Measurements from ENCODE around the gene MORC3.
"Not testable (repeated sequence)": the region's sequence is repeated elsewhere in the genome, so short reads cannot be mapped to it uniquely, and the experiment has no call there.

MORC3 gene

DNA sequence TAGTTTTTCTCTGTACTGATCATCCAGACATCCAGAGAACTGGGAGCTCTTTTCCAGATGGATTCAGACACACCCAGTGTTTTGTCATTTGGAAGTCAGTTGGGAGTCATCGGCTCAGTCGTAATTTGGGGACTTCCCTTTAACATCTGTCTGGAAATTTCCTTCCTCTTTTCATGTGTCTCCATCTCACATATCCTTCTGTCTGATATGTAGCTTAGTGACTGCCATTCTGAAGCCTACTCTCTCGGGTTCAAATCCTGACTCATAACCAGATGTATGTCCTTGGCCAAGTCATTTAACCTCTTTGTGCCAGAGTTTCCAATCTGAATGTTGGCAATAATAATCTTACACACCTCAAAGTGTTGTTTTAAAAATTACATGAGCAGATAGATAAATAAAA is 3.0 kb downstream of the MORC3 start:
- DNase-seq = no peak

DNA sequence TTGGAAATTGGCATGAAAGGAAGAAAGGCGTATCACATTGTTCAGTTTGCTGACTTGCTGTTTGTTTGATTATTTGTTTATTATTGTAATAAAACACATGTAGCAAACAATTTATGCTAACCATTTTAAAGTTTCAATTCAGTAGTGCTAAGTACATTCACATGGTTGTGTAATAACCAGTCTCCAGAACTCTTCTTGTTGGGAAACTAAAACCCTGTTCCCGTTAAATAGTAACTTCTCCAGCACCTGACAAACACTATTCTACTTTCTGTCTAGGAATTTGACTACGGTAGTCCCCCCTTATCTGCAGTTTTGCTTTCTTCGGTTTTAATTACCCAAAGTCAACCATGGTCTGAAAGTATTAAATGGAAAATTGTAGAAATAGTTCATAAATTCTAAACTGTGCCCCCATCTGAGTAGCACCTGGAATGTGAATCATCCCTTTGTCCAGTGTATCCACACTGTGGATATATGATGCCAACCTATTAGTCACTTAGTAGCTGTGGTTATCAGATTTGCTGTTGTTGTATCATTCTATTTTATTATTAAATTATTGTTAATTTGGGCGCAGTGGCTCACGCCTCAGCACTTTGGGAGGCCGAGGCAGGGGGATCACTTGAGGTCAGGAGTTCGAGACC is 5.5 kb downstream of the MORC3 start:
- no peak for DNase-seq

DNA sequence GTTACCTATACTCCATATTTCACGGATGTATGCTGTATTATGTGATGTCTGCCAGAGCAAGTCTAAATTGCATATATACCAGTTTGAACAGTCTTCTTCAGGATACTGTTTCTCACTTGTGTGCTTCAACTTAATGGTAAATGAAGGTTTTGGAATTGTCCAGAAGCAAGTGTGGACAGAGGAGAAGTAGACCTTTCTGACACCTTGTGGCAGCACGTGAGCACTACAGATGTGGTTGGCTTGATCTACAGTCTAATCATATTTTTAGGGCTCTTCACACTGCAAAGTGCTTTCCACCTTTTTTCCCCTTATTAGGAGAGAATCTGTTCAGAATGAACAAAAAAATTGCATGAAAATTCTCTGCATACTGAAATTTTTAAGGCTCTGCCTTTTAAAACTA is 10.9 kb downstream of the MORC3 start:
- DNase-seq = peak; percentile 55

DNA sequence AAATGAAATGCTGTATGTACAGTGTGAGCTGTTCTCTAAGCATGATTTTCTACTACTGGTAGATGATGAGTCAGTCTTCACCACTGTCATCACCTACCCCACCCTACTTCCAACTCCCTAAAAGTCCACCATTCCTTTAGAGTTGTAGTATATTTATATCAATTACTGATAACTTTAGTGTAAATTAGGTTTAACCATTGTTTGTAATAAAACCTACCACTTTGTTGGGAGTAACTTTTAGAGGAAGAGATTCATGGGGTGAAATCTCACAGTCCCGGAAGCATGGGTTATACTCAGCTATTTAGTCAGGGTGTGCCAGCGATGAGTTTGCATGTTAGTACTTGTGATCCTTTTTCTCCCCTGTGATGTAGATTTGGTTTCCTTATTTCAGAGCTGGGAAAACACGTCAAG is 17.1 kb downstream of the MORC3 start:
- DNase-seq = no peak

DNA sequence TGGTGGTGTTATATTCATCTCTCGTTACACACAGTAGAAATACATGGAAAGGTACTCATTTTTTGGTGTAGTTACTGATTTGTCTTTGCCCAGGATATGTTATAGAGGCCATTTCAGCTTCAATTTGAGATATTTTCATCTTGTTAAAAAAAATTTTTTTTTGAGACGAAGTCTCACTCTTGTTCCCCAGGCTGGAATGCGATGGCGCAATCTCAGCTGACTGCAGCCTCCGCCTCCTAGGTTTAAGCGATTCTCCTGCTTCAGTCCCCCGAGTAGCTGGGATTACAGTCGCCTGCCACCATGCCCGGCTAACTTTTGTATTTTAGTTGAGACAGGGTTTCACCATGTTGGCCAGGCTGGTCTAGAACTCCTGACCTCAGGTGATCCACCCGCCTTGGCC is 19.0 kb downstream of the MORC3 start:
- no peak for DNase-seq

DNA sequence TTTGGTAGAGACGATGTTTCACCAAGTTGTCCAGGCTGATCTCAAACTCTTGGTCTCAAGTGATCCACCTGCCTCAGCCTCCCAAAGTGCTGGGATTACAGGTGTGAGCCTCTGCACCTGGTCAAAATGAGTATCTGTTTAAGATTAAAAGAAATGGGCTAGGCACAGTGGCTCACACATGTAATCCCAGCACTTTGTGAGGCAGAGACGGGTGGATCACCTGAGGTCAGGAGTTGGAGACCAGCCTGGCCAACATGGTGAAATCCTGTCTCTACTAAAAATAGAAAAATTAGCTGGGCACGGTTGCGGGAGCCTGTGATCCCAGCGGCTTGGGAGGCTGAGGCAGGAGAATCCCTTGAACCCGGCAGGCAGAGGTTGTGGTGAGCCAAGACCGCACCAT is 22.6 kb downstream of the MORC3 start:
- DNase-seq = not testable (repeated sequence)

DNA sequence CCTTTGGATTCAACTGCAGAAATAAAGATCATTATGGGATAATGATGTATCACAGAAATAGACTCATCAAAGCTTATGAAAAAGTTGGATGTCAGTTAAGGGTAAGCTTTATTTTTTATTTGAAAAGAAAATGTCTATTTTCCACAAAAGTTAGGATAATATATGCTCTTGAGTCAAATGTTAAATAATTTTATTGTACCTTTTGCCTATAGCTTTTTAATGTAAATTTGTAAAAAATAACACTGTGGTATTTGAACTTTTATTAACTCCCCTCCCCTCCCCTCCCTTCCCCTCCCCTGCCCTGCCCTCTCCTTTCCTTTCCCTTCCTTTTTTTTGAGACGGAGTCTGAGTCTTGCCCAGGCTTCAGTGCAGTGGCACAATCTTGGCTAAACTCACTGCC is 24.9 kb downstream of the MORC3 start:
- DNase-seq = no peak

DNA sequence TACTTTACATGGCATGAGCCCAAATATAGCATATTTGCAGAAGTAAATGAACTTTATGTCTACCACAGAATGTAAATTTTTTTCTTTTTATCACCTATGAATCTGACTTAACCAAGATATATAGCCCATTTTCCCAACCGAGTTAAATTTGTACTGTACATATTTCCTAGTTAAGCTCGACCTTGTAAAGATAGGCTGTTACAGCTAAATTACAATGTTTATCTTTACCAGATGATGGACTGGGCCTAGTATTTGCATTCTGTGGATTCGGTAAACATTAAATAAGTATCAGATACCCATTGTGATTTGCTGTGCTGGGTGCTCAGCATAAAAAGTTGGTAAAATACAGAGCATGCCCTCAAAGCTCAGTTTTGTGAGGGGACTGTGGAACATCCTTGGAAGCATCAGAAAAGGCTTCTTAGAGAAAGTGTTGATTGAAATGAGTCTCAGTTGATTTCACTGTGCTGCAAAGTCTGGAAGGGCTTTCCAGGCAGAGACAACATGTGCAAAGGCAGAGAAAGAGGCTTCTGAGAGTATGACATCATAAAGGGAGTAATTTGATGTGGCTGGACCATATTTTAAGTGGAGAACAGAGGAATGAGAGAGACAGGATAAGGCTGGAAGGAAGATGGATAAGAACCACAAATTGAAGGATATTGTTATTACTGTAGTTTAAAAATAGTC is 27.4 kb downstream of the MORC3 start:
- DNase-seq = no peak

DNA sequence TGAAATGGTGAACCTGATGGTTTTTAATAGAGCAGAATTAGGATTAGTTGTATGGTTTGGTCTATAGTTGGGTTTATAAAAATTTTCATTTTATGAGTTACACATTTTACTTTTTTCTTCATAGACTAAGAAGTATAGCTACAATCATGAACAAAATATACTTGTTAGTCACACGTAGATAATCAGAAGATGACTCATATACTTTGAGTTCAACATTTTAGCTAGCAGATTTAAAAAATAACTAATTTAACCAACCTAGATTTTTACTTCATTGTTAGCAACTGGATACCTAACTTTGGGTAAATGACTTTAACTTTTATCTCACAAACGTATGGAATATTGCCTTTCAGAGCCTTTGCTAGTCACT is 27.9 kb downstream of the MORC3 start:
- DNase-seq = no peak

DNA sequence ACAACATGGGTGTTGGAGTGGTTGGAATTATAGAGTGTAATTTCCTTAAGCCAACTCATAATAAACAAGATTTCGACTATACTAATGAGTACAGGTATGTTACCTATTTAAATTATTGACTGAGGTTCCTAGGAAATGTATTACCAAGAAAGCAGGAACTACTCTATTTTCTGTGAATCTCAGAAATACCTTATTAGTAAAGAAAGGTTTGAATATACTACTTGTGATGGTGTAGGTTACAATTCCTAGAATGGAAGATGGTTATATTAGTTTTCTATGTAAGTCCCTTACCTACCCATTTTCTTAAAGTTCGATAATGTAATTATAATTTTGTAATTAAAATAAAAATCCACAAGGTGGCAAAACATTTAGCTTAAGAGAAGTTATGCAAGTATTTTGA is 29.3 kb downstream of the MORC3 start:
- no peak for DNase-seq

DNA sequence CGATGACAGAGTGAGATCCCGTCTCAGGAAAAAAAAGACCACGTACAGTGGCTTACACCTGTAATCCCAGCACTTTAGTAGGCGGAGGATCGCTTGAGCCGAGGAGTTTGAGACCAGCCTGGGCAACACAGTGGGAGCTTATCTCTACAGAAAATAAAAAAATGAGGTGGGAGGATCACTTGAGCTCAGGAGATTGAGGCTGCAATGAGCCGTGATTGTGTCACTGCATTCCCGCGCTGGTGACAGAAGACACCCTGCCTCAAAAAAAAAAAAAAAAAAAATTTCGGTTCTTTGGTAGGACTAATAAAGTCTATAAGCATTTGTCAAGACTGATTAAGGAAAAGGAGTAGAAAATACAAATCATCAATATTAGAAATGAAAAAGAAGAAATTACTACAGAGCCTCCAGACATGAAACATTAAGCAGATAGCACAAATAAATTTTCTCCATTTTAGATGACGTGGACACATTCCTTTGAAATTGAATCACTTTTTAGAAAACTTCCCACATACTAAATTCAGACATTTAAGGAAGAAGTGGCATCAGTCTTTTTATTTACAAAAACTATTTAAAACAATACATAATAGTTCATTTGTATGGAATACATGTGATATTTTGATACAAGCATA is 30.4 kb downstream of the MORC3 start:
- no peak for DNase-seq

DNA sequence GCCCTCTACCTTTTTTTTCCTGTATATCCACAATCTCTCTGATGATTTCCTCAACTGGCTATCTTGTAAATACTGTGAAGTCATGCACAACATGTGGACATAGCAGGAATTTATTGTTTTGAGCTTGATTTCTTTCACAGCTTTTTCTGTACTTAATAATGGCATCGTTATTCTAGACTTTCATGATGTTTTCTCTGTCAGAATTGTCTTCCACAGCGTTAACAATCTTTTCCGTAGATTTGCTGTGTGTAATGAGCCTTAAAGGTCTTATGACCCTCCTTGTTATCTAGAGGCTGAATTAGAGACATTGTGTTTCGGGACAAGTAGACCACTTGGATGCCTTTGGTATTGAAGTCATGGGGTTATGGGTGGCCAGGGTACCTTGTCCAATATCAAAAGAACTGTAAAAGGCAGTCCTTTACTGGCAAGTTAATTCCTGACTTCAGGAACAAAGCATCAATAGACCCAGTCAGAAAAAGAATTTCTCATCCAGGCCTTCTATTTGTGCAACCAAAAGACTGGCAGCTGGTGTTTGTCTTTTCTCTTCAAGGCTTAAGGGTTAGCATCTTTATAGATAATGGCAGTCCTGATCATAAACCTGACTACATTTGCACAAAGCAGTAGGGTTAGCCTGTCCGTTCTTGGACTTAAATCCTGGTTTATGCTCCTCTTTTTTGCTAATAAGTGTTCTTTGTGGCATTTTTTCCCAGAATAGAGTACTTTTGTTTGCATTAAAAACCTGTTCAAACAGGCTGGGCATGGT is 35.1 kb downstream of the MORC3 start:
- DNase-seq = no peak

DNA sequence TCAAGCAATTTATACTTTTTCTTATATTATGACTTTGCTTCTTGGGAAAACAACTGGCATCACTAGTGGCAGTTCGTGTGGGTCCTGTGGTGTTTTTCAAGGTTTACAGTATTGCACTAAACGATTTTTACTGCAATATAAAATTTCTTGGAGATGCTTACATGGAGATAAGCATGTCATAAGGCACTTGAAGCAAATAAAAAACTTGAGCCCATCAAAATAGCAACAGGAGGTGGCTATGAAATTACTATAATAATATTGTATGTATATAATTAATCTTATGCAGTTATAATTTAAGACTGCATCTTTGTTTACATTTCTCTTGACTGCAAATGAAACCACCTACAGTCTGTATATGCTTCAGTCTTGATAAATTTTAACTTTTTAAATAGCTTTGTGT is 35.9 kb downstream of the MORC3 start:
- no peak for DNase-seq

DNA sequence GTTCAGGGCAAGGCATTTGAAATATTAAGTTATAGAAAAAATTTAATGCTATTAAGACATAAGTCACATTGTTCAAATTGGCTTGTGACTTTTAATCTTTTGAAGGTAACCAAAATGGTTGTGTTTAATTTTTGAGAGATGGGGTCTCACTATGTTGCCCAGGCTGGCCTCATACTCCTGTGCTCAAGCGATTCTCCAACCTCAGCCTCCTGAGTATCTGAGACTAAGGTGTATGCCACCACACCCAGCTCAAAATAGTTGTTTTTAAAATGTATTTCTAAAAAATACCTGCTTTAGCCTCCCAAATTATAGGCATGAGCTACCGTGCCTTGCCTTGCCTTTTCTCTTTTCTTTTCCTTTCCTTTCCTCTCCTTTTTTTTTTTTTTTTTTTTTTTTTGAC is 39.2 kb downstream of the MORC3 start:
- DNase-seq = no peak

DNA sequence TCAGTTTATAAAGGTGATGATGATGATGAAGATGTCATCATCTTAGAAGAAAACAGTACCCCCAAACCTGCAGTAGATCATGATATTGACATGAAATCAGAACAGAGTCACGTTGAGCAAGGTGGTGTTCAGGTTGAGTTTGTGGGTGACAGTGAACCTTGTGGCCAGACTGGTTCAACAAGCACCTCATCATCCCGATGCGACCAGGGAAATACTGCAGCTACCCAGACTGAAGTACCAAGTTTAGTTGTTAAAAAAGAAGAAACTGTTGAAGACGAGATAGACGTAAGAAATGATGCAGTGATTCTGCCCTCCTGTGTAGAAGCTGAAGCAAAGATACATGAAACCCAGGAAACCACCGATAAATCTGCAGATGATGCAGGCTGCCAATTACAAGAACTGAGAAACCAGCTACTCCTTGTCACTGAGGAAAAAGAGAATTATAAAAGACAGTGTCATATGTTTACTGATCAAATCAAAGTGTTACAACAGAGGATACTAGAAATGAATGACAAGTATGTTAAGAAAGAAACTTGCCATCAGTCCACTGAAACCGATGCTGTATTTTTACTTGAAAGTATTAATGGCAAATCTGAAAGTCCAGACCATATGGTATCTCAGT is 49.2 kb downstream of the MORC3 start:
- no peak for DNase-seq

DNA sequence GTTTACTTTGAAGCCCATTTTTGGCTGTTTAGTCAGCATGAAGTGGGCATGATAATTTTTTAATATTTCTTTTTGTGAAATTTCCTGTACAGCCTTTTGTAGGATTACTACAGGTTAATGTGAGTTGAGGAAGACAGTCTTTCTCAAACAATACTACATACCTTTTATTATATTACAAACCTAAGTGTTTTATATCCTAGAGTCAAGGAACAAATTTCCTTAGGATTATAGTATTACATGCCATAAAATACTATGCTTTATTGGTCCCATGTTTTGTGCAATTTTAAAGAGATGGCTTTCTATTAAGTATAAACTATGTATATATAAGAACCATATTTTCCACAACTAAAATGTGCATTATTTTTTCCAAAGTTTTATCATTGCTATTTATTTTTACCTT is 56.0 kb downstream of the MORC3 start:
- no peak for DNase-seq

DNA sequence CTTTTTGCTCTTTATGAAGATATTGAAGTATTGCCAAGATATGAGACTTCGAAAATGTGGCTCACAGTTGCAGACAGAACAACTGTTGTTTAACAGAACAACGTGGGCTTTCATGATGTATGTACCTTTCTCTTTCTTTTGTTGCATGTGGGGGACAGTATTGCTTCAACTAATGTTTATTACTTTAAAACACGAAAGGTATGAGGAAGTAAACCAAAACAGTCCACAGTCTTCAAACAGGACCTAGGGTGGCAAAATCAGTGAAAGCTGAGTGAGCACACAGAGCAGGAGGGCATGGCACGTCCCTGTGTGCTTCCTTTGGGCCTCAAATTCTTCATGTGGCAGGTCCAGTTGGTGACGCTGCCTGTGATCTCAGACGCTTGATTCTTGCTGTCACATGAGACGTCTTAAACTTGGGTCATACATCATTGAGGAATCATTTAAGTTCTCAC is 57.4 kb downstream of the MORC3 start:
- DNase-seq = no peak

DNA sequence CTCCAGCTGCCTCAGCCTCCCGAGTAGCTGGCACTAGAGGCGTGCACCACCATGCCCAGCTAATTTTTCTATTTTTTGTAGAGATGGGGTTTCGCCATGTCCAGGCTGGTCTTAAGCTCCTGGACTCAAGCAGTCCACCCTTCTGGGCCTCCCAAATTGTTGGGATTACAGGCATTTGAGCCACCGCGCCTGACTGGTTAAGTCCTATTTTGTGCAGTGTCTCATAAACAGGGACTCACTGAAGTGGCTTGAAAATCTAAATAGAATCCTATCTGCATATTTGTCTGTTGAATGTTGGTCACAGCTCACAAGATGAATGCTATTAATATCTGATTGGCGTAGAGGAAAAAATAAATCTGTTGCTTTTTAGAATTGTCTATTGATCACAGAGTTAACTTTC is 59.3 kb downstream of the MORC3 start:
- no peak for DNase-seq

DNA sequence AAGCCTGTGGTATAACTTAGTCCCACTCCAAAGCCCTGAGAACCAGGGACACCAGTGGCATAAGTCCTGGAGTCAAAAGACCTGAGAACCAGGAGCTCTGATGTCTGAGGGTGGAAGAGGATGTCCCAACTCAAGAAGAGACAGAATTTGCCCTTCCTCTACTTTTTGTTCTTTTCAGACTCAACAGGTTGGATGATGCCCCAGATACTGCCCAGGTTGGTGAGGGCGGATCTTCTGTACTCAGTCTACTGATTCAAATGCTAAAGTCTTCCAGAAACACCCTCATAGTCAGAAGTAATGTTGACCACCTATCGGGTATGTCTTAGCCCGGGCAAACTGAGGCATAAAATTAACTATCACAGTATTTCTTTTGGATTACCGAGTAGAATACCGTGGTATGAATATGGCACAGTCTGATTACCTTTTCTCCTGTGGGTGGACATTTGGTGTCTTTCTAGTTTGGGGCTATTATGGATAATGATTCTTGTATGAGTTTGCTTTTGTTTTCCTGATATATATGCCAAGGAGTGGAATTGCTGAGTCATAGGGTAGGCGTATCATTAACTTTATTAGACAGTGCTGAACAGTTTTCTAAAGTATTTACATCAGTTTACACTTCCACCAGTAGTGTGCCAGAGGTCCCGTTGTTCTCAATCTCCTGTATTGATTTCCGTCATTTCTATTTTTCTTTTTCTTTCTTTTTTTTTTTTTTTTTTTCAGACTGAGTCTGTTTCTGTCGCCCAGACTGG is 62.0 kb downstream of the MORC3 start:
- no peak for DNase-seq

DNA sequence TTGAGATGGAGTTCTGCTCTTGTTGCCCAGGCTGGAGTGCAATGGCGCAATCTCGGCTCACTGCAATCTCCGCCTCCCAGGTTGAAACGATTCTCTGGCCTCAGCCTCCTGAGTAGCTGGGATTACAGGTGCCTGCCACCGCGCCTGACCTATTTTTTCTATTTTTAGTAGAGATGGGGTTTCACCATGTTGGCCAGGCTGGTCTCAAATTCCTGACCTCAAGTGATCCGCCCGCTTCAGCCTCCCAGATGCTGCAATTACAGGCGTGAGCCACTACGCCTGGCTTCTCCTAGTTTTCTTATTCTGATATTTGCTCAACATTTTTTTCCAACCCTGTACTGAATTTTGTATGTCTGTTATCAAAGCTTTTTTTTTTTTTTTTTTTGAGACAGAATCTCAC is 62.7 kb downstream of the MORC3 start:
- DNase-seq = not testable (repeated sequence)

DNA sequence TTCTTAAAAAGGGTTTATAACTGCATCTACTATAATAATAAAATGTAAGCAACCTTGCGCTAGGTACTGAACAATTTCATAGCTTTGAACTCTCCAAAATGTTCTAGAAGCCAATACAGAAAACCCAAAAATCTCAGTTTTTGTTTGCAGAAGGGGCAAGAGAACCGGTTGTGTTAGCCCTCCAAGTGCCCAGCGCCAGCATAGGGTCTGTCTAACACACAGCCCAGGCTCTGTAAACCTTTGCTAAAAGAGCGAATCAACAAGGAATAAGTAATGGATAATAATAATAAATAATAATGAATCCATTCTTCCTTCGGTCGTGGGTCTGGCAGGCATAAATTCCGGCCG is 64.9 kb downstream of the MORC3 start:
- no peak for DNase-seq

DNA sequence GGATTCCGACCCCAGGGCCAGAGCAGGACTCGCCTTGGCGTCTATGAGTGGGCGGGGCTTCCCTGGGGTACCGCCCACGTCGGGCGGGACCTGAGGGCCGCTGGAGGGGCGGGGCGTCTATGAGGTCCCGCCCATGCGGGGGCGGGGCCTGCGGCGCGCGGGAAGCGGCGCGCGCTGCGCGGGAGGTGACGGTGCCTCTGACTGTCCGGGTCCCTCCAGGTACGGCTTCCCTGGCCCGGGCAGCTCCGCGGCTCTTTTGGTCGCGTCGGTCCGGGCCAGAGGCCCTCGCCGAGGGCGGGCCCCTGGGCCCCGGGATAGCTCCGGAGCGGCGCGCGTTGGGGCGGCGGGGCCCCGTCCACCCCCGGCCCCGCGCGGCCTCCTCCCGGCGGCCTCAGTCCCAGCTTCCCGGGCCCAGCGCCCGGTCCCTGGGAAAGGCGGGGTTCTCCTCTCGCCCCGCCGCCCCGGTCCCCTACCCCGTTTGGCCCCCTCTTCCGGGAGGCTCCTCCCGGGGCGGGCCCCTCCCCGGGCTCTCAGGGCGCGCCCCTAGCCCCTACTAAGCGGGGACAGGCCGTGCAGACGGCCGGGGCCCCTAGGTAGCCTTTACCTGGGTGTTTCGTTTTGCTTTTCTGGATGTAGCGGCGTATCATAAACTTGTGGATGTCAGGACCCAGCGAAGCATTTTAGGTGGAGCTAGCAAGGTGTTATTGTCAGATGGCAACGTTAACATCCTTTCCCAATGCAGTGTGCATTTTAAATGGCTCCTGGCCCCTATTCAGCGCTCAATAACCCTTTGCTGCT is 65.4 kb downstream of the MORC3 start, which contains the start of gene CHAF1B:
Gene CHAF1B, plus strand, starts transcription at position 160 of the 798 bp plus-strand sequence. CDS start 745 bp downstream, outside the sequence.
- peak; percentile 87 for DNase-seq

Measured in stimulated activated CD4-positive, alpha-beta T cell treated with anti-CD3 and anti-CD28 coated beads, Interleukin-15, amount 100 ng/mL, for 24 hours (primary cell).